Measurements from ENCODE around the gene CMIP.
A peak's percentile ranks its signal among the peaks of the same experiment; 100 is the strongest.

The CMIP gene

DNA sequence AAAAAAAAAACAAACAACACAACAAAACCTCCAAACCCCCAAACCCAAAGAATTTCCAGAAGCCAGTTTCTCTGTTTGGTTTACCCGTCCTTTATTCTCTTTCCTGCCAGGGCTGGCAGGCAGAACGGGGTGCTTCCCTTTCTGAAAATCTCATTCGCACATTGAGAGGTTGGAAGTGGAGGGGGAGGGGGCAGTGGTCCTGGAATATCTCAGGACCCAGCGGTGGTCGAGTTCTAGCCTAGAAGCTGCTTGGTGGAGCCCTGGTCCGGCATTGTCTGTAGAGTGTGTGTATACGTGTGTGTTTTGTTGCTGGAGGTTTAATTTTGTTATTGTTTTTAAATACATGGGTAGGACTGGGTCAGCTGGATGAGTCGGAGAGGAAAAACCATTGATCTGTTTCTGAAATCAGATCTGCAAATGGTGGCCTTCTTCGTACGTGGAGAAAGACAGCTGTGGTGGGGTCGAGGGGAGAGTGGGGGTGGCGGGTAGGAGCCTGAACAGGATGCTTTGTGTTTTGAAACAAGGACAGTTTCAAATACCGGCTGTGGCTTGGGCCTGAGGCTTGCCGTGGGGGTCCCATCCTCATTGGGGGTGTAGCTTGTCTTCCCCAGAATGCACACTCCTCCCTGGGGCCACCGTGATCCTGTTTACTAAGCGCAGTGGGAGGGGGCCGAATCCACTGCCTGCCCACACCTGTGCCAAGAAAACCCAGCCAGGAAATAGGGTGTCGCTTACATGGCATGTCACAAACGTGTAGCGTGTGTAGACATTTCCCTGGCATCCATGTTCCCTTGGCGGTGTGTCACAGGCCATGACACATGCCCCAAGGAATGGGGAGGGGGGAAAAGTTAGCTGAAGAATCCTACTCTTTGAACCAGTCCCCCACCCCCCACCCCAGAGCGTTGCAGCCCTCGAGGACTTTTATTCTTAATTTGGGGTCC is 1.6 kb downstream of the CMIP start:
- no peaks in the 10 kb centered on the region for H3K9me3 ChIP-seq
- TF ChIP-seq CTCF (IDR thresholded peaks at IDR 0.05) = no peak
- H3K27ac ChIP-seq = peak overlapping the region; percentile 36 to 70
- DNase-seq = no peak
- H3K27me3 ChIP-seq = no peaks in the 10 kb centered on the region
- intact Hi-C loops (cut with DNase I; ENCODE audit: low total_unique reads) = loop anchor here (10.0 kb wide), 1 partner anchor 159 kb away; no protein-coding TSS in a partner anchor
- H3K36me3 ChIP-seq = no peaks in the 10 kb centered on the region
- peaks cover 0 to 33% (median 14%) of the 10 kb centered on the region in 4 donors for H3K4me1 ChIP-seq
- peak overlapping the region; percentile 62 to 73 for H3K4me3 ChIP-seq

DNA sequence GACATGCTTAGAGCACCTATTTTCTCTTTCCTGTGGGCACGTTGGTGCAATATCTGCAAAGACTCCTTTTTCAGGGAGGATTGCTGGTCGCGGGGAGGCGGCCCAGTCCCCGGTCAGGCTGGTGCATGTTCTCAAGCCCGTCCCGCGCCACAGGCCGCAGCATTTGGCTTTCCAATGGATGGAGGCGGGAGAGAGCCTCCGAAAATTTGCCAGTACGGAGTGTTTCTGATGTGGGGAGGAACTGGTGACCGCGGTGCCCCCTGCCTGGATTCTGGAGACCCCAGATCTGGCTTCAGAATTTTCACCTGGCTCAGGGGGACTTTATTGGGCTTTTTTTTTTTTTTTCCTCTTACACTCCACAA is 2.3 kb downstream of the CMIP start:
- no peak for DNase-seq
- H3K27me3 ChIP-seq = no peaks in the 10 kb centered on the region
- H3K9me3 ChIP-seq = no peaks in the 10 kb centered on the region
- H3K4me1 ChIP-seq = peaks cover 0 to 33% (median 14%) of the 10 kb centered on the region in 4 donors
- H3K27ac ChIP-seq = no peak overlapping the region
- intact Hi-C loops (cut with DNase I; ENCODE audit: low total_unique reads) = loop anchor here (10.0 kb wide), 1 partner anchor 158 kb away; no protein-coding TSS in a partner anchor
- H3K4me3 ChIP-seq = peak overlapping the region; percentile 62 to 73
- no peak for TF ChIP-seq CTCF (IDR thresholded peaks at IDR 0.05)
- H3K36me3 ChIP-seq = no peaks in the 10 kb centered on the region

- peaks cover 0 to 33% (median 14%) of the 10 kb centered on the region in 4 donors for H3K4me1 ChIP-seq
- no peaks in the 10 kb centered on the region for H3K9me3 ChIP-seq
- no peaks in the 10 kb centered on the region for H3K27me3 ChIP-seq
- H3K36me3 ChIP-seq = no peaks in the 10 kb centered on the region
- intact Hi-C loops (cut with DNase I; ENCODE audit: low total_unique reads) = loop anchor here (10.0 kb wide), 1 partner anchor 157 kb away; no protein-coding TSS in a partner anchor
- TF ChIP-seq CTCF (IDR thresholded peaks at IDR 0.05) = no peak
- peak overlapping the region in 1 of 2 donors; percentile 73 for H3K4me3 ChIP-seq
- no peak for DNase-seq
- H3K27ac ChIP-seq = no peak overlapping the region
Observed at GRCh38 chr16:81447383-81448101, 2.9 kb downstream of the CMIP start.

DNA sequence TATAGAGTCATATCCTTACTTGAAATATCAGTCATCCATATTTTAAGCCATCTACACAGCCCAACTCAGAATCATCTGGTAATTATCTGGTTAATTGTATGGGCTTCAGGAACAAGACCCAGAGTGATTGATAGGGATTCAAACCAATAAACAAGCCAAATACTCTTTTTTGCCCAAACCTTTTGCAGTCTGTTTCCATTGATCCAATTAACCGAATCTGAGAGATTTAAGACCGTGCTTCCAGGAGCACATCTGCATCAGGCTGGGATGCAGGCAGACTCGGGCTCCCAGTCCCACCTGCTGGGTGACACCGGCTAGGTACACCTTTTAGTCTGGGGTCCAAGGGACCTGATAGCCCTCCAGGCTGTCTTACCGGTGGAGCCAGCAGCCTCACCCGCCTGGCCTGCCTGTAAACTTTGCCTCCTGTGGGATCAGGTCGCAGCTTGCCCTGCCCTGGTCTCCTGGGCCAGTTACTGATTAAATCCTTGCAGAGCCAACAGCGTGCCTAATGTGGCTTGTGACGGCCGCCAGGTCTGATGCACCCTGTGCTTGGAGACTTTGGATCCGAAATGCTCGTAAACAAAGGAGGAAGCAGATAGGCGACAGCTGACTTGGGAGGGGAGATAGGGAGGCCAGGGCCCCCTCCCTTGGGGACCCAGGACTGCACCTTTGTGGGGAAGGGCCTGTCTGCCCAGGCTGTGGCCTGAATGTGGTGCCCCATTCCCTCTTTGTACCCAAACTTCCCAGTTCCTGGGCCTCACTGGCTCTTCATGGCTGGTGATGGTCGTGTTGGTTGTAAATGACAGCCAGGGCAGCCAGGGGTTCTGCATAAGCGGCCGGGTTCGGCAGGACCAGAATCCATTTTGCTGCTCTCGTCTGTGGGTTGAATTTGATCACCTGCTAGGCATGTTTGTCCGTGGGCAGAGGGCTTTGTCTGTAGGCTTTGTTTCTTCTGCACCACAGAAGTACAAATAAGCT is 3.8 kb downstream of the CMIP start:
- TF ChIP-seq CTCF (IDR thresholded peaks at IDR 0.05) = no peak
- intact Hi-C loops (cut with DNase I; ENCODE audit: low total_unique reads) = loop anchor here (10.0 kb wide), 1 partner anchor 156 kb away; no protein-coding TSS in a partner anchor
- Histone ChIP-seq H3K9me3 (no peaks in the 10 kb centered on the region), H3K36me3 (no peaks in the 10 kb centered on the region), H3K27me3 (no peaks in the 10 kb centered on the region), H3K4me3 (no peak overlapping the region), H3K27ac (no peak overlapping the region), H3K4me1 (peaks cover 0 to 30% (median 14%) of the 10 kb centered on the region in 4 donors)
- DNase-seq = no peak

GRCh38 chr16:81449241-81449640 is 4.6 kb downstream of the CMIP start:
- Histone ChIP-seq H3K4me1 (peaks cover 0 to 23% (median 10%) of the 10 kb centered on the region in 4 donors), H3K27ac (no peak overlapping the region), H3K9me3 (no peaks in the 10 kb centered on the region), H3K27me3 (no peaks in the 10 kb centered on the region), H3K4me3 (no peak overlapping the region), H3K36me3 (no peaks in the 10 kb centered on the region)
- intact Hi-C loops (cut with DNase I; ENCODE audit: low total_unique reads) = loop anchor here (10.0 kb wide), 1 partner anchor 156 kb away; no protein-coding TSS in a partner anchor
- TF ChIP-seq CTCF (IDR thresholded peaks at IDR 0.05) = no peak
- DNase-seq = no peak
